GDM1 (cell line): ENCODE measurements around the gene FMO2.

Experiments used
- DNase-seq: peaks from one replicate; lab custom pipeline; 2025; lab: John Stamatoyannopoulos, UW

The FMO2 gene

DNA sequence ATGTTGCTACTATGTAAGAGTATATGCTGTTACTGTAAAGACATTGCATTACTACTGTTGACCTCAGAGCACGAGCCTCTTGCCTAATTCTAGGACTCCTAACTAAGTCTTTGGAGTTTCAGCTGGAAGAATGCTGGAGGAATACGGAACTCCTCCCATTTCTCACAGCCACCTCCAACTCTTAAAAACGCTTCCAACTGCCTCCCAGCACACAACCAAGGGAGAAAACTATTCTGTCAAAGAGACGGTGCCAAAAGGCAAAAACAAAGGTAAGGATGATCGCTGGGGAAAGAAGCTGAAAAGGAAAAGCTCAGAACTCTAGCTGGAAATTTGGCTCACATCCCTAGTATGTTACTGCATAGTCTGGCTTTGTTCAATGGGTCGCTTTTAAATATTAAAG is at the start of gene FMO2:
Gene FMO2, plus strand, starts transcription at position 210 of the 400 bp plus-strand sequence. CDS start 414 bp downstream, outside the sequence.
- no peak for DNase-seq

GRCh38 chr1:171137580-171137979 is 47.5 kb upstream of the FMO2 start:
- DNase-seq, result no peak

- DNase-seq, result no peak
Observed at GRCh38 chr1:171138980-171139379, 46.1 kb upstream of the FMO2 start.

DNA sequence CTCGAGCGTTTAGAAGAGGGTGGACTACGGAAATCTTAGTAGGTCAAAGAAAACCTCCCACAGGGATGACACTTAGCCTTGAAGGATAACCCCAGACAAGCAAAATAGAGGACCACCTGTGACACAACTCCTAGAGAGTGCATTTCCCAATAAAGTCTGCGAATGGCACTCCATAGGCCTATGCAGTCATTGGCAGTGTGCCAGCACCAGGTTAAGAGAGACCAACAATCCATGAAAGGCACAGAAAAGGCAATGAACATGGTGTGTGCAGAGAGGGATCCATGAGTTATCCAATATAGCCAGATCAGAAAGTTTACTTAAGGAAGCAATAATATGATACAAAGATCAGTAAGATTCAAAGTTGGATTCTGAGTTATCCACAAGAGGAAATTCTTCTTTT is 45.2 kb upstream of the FMO2 start:
- DNase-seq, result no peak

GRCh38 chr1:171140401-171140800 is 44.7 kb upstream of the FMO2 start:
- DNase-seq, result no peak

DNA sequence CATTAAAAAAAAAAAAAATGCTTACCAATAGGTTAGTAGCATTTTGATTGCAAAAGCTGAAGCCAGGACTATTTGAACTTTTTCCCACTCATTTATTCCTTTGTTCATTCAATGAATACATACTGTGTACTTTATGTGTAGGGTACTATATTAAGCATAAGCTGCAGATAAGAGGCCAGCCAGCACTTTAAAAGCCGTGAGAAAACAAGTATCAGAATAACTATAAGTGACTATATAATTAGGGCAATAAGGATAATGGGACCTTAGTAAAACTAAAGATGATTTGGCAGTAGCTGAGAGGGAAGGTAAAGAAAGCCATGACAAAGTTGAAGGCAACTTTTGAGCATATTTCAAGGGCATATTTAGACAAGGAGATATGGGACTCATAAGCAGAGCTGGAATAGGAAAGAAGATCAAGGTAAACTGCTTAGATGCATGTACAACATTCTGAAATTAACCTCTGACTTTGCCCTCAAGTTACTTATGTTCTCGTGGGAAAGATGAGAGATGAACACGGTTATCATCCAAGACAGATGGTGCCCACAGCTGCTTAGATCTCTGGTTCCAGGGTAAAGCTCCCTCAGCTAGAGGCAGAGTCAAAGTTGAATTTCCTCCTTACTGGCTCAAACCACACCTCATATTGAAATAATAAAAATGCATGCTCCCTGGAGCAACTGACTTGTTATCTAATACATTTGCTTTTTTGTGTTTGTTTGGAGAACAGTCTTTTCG is 44.0 kb upstream of the FMO2 start:
- DNase-seq, result no peak

GRCh38 chr1:171141688-171142415 is 43.2 kb upstream of the FMO2 start:
- no peak for DNase-seq

GRCh38 chr1:171142416-171143385 is 42.4 kb upstream of the FMO2 start:
- no peak for DNase-seq

GRCh38 chr1:171150156-171150555 is 34.9 kb upstream of the FMO2 start:
- DNase-seq, result no peak

DNA sequence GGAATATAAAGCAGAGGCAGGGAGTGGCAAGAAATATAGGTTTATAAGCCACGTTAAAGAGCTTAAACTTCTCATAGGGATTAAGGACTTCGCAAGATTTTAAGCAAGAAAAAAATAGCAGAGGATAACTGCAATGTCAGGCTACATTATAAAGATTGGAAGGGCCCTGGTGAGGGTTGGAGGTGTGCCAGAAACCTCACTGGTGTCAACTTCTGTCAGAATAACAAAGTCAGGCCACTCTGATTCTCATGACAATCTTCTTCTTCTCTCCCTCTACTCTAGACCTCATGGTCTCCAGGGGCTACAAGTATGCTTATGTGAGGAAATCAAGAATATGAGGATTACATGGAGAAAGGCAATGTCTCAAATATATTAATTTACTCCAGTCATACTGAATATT is 32.6 kb upstream of the FMO2 start:
- DNase-seq, result no peak

DNA sequence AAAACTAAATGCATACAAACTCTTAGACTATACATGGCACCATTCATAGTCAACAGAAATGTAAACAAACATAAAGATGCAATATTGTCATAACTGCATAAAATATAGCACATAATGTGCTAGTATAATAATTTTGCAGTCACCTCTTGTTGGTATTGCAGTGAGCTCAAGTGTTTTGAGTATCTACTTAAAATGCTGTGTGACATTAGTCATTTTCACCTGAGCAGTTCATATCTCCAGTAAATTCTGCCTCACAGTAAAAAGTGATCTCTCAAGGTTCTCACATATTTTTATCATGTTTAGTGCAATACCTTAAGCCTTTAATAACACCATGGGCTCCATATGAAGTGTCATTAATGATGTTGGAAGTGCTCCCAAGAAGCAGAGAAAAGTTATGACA is 29.6 kb upstream of the FMO2 start:
- DNase-seq, result no peak

DNA sequence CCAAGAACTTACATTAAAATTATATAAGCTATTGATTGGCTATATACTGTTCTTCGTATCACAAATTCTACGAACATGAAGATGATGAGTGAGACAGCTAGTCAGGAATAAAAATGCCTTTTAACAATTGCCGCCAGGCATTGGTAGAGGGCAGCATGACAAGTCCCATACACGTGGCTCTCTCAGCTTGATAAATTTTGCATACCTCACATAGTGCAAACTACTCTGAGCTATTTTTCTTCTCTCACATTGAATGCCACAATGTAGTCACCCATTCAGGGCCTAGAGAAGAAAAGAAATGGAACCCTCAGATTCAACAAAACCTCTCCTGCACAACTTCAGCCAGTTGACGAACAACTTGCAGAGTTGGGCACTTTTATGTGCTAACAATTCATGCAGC is 27.0 kb upstream of the FMO2 start:
- DNase-seq, result no peak

DNA sequence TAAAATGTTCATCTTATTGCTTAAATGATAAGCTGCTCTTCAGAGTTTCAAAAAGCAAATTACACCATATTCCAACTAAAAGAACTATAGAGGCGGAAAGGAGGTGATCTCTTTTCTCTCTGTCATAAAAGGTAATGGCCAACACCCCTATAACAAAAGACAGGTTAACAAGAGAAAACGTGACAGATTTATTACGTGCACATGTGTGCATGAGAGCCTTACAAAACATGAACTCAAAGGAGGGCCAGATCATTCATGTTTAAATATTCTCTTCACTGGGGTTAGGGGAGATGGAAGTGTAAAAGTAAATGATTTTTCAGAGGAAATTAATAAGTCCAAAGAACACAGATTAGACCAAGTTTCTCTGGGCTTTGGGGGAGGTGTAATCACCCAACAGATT is 26.5 kb upstream of the FMO2 start:
- no peak for DNase-seq

DNA sequence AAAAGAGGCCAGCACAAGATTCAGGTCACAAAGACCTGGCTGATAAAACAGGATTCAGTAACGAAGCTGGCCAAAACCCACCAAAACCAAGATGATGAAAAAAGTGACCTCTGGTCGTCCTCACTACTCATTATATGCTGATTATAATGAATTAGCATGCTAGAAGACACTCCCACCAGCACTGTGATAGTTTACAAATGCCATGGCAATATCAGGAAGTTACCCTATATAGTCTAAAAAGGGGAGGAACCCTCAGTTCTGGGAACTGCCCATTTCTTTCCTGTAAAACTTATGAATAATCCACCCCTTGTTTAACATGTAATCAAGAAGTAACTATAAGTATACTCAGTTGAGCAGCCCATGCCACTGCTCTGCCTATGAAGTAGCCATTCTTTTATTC is 26.0 kb upstream of the FMO2 start:
- no peak for DNase-seq

DNA sequence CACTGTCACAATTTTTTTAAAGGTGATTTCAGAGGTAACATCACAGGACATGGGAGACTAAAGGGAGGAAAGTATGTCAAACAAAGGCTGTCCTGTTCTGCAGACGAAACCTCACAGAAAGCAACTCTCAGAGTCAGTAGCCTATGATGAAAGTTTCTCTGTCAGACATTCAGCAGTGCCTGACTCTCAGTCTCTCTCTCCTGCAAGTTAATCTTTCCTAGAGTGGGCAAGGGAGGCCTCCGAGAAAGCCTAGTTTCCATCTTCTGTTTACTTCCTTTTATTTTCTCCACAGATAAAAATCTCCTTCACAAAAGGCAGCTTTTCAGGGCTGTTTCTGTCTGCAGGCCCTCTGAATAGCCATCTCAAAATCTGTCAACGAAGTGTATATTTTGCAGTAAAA is 24.9 kb upstream of the FMO2 start:
- DNase-seq, result no peak

DNA sequence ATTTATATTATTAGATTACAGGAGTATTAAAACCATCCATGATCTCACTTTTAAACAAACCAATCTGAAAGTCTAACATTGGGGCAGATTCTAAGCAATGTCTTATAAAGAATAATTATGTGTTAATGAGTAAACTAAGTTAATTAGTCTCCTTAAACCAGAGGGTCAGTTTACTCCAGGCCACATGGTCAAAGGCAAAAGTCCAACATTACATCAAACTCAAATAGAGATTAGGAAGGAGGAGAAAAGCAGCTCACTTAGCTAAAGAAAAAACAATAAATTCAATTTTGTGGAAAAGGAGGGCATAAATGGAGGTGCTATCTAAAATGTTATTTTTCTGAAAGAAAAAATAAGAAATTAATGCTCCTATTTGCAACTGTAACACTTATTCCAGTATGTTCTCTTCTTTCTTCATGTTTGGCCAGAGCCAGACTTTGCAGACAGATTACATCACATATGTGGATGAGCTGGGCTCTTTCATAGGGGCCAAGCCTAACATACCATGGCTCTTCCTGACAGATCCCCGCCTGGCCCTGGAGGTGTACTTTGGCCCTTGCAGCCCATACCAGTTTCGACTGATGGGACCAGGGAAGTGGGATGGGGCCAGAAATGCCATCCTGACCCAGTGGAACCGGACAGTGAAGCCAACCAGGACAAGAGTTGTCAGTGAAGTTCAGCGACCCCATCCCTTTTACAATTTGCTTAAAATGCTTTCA is 24.3 kb upstream of the FMO2 start:
- DNase-seq, result no peak

GRCh38 chr1:171161431-171161830 is 23.7 kb upstream of the FMO2 start:
- DNase-seq, result no peak

DNA sequence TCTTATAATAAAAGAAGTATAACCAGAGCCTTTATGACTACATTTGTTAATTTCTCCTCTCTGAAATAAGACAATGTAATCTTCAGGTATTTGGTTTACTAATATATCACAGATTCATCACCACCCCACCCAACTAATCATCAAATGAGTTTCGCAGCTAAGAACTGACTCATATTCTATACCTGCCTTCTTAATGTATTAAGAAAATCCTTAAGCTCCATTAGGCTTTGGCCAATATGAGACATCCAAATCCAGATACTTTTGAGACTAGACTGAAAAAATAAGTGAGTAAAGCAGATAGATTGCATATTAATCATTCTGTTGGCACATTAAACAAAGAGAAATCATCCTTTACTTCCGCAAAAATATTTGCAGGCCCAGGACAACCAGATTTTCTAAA is 18.7 kb upstream of the FMO2 start:
- no peak for DNase-seq

- no peak for DNase-seq
Observed at GRCh38 chr1:171167785-171168184, 17.3 kb upstream of the FMO2 start.

DNA sequence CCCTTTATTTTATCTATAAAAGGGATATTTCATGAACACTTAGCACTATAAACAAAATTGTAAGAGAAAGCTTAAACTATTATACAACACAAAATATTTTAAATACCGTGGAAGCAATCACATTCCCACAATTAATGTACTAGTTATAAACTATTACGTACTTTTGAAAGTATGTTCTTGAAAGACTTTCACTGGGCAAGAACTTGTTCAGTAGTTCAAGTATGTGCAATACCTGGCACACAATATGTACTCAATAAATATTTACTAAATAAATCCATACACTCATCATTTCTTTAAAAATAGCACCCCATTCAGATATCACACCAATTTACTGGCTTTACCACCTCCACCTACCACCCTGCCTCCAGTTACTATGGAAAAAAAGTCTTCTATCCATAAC is 12.6 kb upstream of the FMO2 start:
- DNase-seq, result no peak

GRCh38 chr1:171173069-171173468 is 12.0 kb upstream of the FMO2 start:
- DNase-seq, result no peak
